PC-9 (cell line): Measurements from ENCODE around the gene IFI27L2. TPM values are rescaled to one million over a fixed set of nuclear protein-coding genes. Genes with fewer than 3 reads are reported as not detected.

Source experiments
- BruUV-seq: library from RNA; stranded (reverse); fragments of 400-500 nt; replicated peaks from 2 replicates; lab custom pipeline; 2021; lab: Mats Ljungman, UMichigan
- CTCF ChIA-PET: fragments of 300-600 bp; sonication (Branson Sonifier 250); formaldehyde crosslinking; loops from one replicate; lab custom pipeline; 2022; ENCODE audit warnings: antibody characterized with exemption; lab: Charles Lee
- POLR2A ChIA-PET: fragments of 300-600 bp; sonication (Branson Sonifier 250); formaldehyde crosslinking; loops from one replicate; lab custom pipeline; 2022; ENCODE audit warnings: antibody characterized with exemption; ENCODE audit not compliant: unreplicated experiment; lab: Charles Lee
- DNase-seq, 2 experiments: peaks; one replicate each; pipeline versions ENCODE4 v3.0.0 to v3.0.0-alpha.2; 2015 to 2022; ENCODE audit warnings: mixed read lengths in 1 of 2
- H2AFZ ChIP-seq: fragments of 200-600 bp; sonication (generic); 2 replicates; pipeline ENCODE4 v1.8.1; 2017; ENCODE audit warnings: antibody characterized with exemption
- H3F3A ChIP-seq: fragments of 200-600 bp; sonication (generic); 2 replicates; pipeline ENCODE4 v1.8.1; 2017; ENCODE audit warnings: antibody characterized with exemption, mild to moderate bottlenecking, low read depth; ENCODE audit not compliant: insufficient read depth
- H3K27ac ChIP-seq: fragments of 200-600 bp; sonication (generic); 2 replicates; pipeline ENCODE4 v1.6.1; 2016; ENCODE audit warnings: mixed run types
- H3K27me3 ChIP-seq: fragments of 200-600 bp; sonication (generic); 2 replicates; pipeline ENCODE4 v1.6.1; 2016; ENCODE audit warnings: low read depth, mixed run types; ENCODE audit not compliant: insufficient read depth
- H3K36me3 ChIP-seq: fragments of 200-600 bp; sonication (generic); 2 replicates; pipeline ENCODE4 v1.6.1; 2016; ENCODE audit warnings: low read depth, mixed run types
- H3K4me1 ChIP-seq: fragments of 200-600 bp; sonication (generic); replicated peaks from 2 replicates; pipeline ENCODE4 v1.6.1; 2016; ENCODE audit warnings: mixed run types; ENCODE audit not compliant: insufficient read depth
- H3K4me2 ChIP-seq: fragments of 200-600 bp; sonication (generic); 2 replicates; pipeline ENCODE4 v1.6.1; 2017; ENCODE audit warnings: mixed run types
- H3K4me3 ChIP-seq: fragments of 200-600 bp; sonication (generic); 2 replicates; pipeline ENCODE4 v1.6.1; 2016; ENCODE audit warnings: mixed run types
- H3K79me2 ChIP-seq: fragments of 200-600 bp; sonication (generic); 2 replicates; pipeline ENCODE4 v1.6.1; 2017; ENCODE audit warnings: low read depth, mixed run types
- H3K9me2 ChIP-seq: fragments of 200-600 bp; sonication (generic); 2 replicates; pipeline ENCODE4 v1.8.1; 2017; ENCODE audit warnings: mild to moderate bottlenecking; ENCODE audit not compliant: insufficient read depth
- H3K9me3 ChIP-seq: fragments of 200-600 bp; sonication (generic); 2 replicates; pipeline ENCODE4 v1.8.1; 2016; ENCODE audit warnings: low read depth; ENCODE audit not compliant: insufficient read depth
- H4K20me1 ChIP-seq: fragments of 200-600 bp; sonication (generic); 2 replicates; pipeline ENCODE4 v1.8.1; 2017; ENCODE audit not compliant: insufficient read depth
- CTCF ChIP-seq: fragments of 200-600 bp; sonication (generic); conservative IDR thresholded peaks from 2 replicates; pipeline ENCODE4 v1.6.1; 2017; ENCODE audit warnings: mixed run types, antibody characterized with exemption, mild to moderate bottlenecking, moderate library complexity
- EZH2 ChIP-seq: fragments of 200-600 bp; sonication (generic); IDR thresholded peaks from 2 replicates; pipeline ENCODE4 v1.8.0; 2017; ENCODE audit warnings: antibody characterized with exemption, low read depth
- intact Hi-C: fragments of 100-400 bp; cut with micrococcal nuclease; formaldehyde crosslinking; loops from one replicate; pipeline ENCODE4 v1.10.0; 2022; ENCODE audit not compliant: unreplicated experiment
- total RNA-seq: library from RNA; stranded (reverse); gene quantifications from 2 replicates; pipeline ENCODE4 v1.2.3, GENCODE V29; 2021

Gene IFI27L2
- total RNA-seq, 1 experiment from 2014 or later = 5.4 TPM

- Histone ChIP-seq H3K27me3 (peaks cover 39% of the 10 kb centered on the region), H3K9me3 (no peaks in the 10 kb centered on the region), H3F3A (no peaks in the 10 kb centered on the region), H3K4me1 (no peaks in the 10 kb centered on the region), H3K36me3 (no peaks in the 10 kb centered on the region), H3K79me2 (no peaks in the 10 kb centered on the region), H4K20me1 (no peaks in the 10 kb centered on the region), H3K4me2 (no peak overlapping the region), H2AFZ (no peak overlapping the region), H3K4me3 (no peak overlapping the region), H3K27ac (no peak overlapping the region), H3K9me2 (no peaks in the 10 kb centered on the region)
- ChIA-PET POLR2A (no interaction called here), CTCF (no interaction called here)
- DNase-seq = no peak
- TF ChIP-seq CTCF (no peak), EZH2 (no peak)
- intact Hi-C loops = no loop called here
- no TSS peak for BruUV-seq
These were observed 32.6 kb upstream of the IFI27L2 start for GRCh38 chr14:94161981-94162380.

GRCh38 chr14:94161058-94161457 lies 31.7 kb upstream of the IFI27L2 start:
- ChIA-PET CTCF (no interaction called here), POLR2A (no interaction called here)
- intact Hi-C loops = no loop called here
- Histone ChIP-seq H3K4me1 (no peaks in the 10 kb centered on the region), H3K4me3 (no peak overlapping the region), H3K27ac (no peak overlapping the region), H2AFZ (no peak overlapping the region), H3K79me2 (no peaks in the 10 kb centered on the region), H3K9me3 (no peaks in the 10 kb centered on the region), H3F3A (no peaks in the 10 kb centered on the region), H3K4me2 (no peak overlapping the region), H4K20me1 (no peaks in the 10 kb centered on the region), H3K36me3 (no peaks in the 10 kb centered on the region), H3K27me3 (peaks cover 35% of the 10 kb centered on the region), H3K9me2 (no peaks in the 10 kb centered on the region)
- DNase-seq = no peak
- no TSS peak for BruUV-seq
- no peak for TF ChIP-seq CTCF
- no peak for TF ChIP-seq EZH2

- POLR2A ChIA-PET = no interaction called here
These were observed 29.0 kb upstream of the IFI27L2 start for GRCh38 chr14:94158239-94158883.

More at GRCh38 chr14:94158239-94158883, 29.0 kb upstream of the IFI27L2 start:
- BruUV-seq = no TSS peak
- CTCF ChIA-PET = no interaction called here
- H3K79me2 ChIP-seq = no peaks in the 10 kb centered on the region
- no peak overlapping the region for H2AFZ ChIP-seq
- TF ChIP-seq CTCF (no peak), EZH2 (no peak)
- H3K9me3 ChIP-seq = no peaks in the 10 kb centered on the region
- H3K27me3 ChIP-seq = 0 out of 2 replicates have a peak, but pooled peaks cover 11% of the 10 kb centered on the region
- no peak overlapping the region for H3K4me2 ChIP-seq
- H3K27ac ChIP-seq = no peak overlapping the region
- intact Hi-C loops = no loop called here
- no peak for DNase-seq
- H3K36me3 ChIP-seq = no peaks in the 10 kb centered on the region
- H4K20me1 ChIP-seq = no peaks in the 10 kb centered on the region
- H3K4me3 ChIP-seq = no peak overlapping the region
- no peaks in the 10 kb centered on the region for H3K9me2 ChIP-seq
- no peaks in the 10 kb centered on the region for H3K4me1 ChIP-seq
- no peaks in the 10 kb centered on the region for H3F3A ChIP-seq
